ENCODE results near the gene CHN2.

- no peak for TF ChIP-seq POLR2A (IDR thresholded peaks at IDR 0.05; ENCODE audit: low read depth, low read length)
- TF ChIP-seq POLR2AphosphoS5 (IDR thresholded peaks at IDR 0.05; ENCODE audit: low read depth, low read length): no peak
- no peak for TF ChIP-seq TAF1 (IDR thresholded peaks at IDR 0.05; ENCODE audit: borderline replicate concordance, low read depth, low read length)
These were observed 247.6 kb downstream of the CHN2 start for GRCh38 chr7:29442146-29442545.

Measured in GM12892 (cell line).